Measurements from ENCODE around the gene CHST11. TPM values are rescaled to one million over a fixed set of nuclear protein-coding genes. Genes with fewer than 3 reads are reported as not detected.

Gene CHST11
- total RNA-seq, 1 experiment from 2014 or later = 6.7 TPM

DNA sequence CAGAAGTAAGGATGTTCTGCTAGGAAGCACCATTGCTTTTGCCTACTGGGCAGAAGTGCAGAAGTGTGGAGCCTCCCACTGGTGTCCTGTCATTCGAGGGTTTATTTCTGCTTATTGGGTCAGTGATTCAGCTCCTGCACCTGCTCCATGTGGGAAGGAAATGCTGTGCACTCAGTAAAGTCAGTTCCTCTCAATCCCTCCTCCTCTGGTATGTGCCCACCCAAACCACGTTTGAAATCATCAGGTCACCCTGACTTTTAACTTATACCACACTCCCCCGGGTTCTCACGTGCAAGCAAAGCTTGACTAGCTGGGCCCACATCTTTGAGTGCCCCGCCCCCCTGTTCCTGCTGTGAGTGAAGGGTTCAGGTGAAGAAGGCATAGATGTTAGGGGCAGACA is 223.7 kb downstream of the CHST11 start:
- H4K91ac ChIP-seq (ENCODE audit: insufficient read length, low read depth, low read length) = no peak overlapping the region
- no peaks in the 10 kb centered on the region for H3K23me2 ChIP-seq (ENCODE audit: insufficient read length, low read depth, low read length, poor library complexity, severe bottlenecking)
- Mint-ChIP-seq H3K27me3 (ENCODE audit: low read depth) (no peaks in the 10 kb centered on the region), H3K9me3 (no peaks in the 10 kb centered on the region), H3K27ac (no peak overlapping the region), H3K4me3 (no peak overlapping the region), H3K4me1 (peaks cover 17 to 24% of the 10 kb centered on the region in 2 experiments), H3K36me3 (ENCODE audit: insufficient read depth in 1 of 3, low read depth in 3 of 3) (no peaks in the 10 kb centered on the region)
- H3K18ac ChIP-seq (ENCODE audit: insufficient read length, low read depth, low read length) = no peak overlapping the region
- no peak overlapping the region for H3K4me2 ChIP-seq (ENCODE audit: insufficient read depth, insufficient read length, low read length)
- no peak overlapping the region for H3K23ac ChIP-seq (ENCODE audit: insufficient read length, low read depth, low read length)
- H3K14ac ChIP-seq (ENCODE audit: insufficient read depth, low read length) = no peak overlapping the region
- H3K4ac ChIP-seq (ENCODE audit: low read depth, low read length) = no peak overlapping the region
- H3K27ac ChIP-seq (ENCODE audit: insufficient read length, low read depth, low read length) = no peak overlapping the region
- TF ChIP-seq, protein P1, sequence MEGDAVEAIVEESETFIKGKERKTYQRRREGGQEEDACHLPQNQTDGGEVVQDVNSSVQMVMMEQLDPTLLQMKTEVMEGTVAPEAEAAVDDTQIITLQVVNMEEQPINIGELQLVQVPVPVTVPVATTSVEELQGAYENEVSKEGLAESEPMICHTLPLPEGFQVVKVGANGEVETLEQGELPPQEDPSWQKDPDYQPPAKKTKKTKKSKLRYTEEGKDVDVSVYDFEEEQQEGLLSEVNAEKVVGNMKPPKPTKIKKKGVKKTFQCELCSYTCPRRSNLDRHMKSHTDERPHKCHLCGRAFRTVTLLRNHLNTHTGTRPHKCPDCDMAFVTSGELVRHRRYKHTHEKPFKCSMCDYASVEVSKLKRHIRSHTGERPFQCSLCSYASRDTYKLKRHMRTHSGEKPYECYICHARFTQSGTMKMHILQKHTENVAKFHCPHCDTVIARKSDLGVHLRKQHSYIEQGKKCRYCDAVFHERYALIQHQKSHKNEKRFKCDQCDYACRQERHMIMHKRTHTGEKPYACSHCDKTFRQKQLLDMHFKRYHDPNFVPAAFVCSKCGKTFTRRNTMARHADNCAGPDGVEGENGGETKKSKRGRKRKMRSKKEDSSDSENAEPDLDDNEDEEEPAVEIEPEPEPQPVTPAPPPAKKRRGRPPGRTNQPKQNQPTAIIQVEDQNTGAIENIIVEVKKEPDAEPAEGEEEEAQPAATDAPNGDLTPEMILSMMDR (conservative IDR thresholded peaks at IDR 0.05) = no peak
- H2BK5ac ChIP-seq (ENCODE audit: insufficient read length, low read length) = no peak overlapping the region
- no peak overlapping the region for H4K5ac ChIP-seq (ENCODE audit: insufficient read length, low read depth, low read length)
- no peak overlapping the region for H2AK5ac ChIP-seq (ENCODE audit: insufficient read length, low read length)
- H2AFZ ChIP-seq (ENCODE audit: low read length) = no peak overlapping the region
- no CpG with 5 or more reads among the region's 5 CpGs for WGBS (ENCODE audit: extremely low coverage, insufficient read length, low lambda C conversion rate)
- H4K8ac ChIP-seq (replicated peaks; ENCODE audit: insufficient read length, low read depth, low read length) = no peak overlapping the region
- H3K4me1 ChIP-seq (ENCODE audit: insufficient read depth, low read length) = peaks cover 2% of the 10 kb centered on the region; the same call in 1 of the 2 replicates
- H3K9me3 ChIP-seq (ENCODE audit: control insufficient read depth, low read depth, low read length) = no peaks in the 10 kb centered on the region
- no peak overlapping the region for H2BK120ac ChIP-seq (ENCODE audit: low read depth, low read length, poor library complexity, severe bottlenecking)
- H2BK20ac ChIP-seq (ENCODE audit: low read depth, low read length, poor library complexity, severe bottlenecking) = no peak overlapping the region
- H3K79me2 ChIP-seq (ENCODE audit: insufficient read depth, low read length) = no peaks in the 10 kb centered on the region
- H4K20me1 ChIP-seq (ENCODE audit: control insufficient read depth, insufficient read depth, insufficient read length) = no peaks in the 10 kb centered on the region
- no peak for DNase-seq
- no peaks in the 10 kb centered on the region for H3K79me1 ChIP-seq (ENCODE audit: insufficient read depth, low read depth, low read length, poor library complexity, severe bottlenecking)
- no peak overlapping the region for H2BK12ac ChIP-seq (ENCODE audit: insufficient read length, low read depth, low read length)
- no peak overlapping the region for H3K56ac ChIP-seq (ENCODE audit: insufficient read length, low read depth, low read length)
- no peak overlapping the region for H3T11ph ChIP-seq (ENCODE audit: low read length)
- H3K27me3 ChIP-seq (ENCODE audit: insufficient read depth, low read length) = no peaks in the 10 kb centered on the region
- no peak overlapping the region for H3K9ac ChIP-seq (ENCODE audit: extremely low read depth, insufficient read length, low read length)
- H2BK15ac ChIP-seq (ENCODE audit: low read depth, low read length) = no peak overlapping the region
